GM12872 (cell line): ENCODE data around the gene EIF4G3.

Experiments used
- TF ChIP-seq, protein P1 (sequence below): IDR thresholded peaks from 3 replicates; pipeline ENCODE4 v1.5.1; 2011; ENCODE audit warnings: low read depth, mild to moderate bottlenecking, low read length, moderate library complexity; ENCODE audit not compliant: insufficient read depth

The EIF4G3 gene

GRCh38 chr1:20793236-20793635 lies 383.5 kb downstream of the EIF4G3 start:
- TF ChIP-seq, protein P1, sequence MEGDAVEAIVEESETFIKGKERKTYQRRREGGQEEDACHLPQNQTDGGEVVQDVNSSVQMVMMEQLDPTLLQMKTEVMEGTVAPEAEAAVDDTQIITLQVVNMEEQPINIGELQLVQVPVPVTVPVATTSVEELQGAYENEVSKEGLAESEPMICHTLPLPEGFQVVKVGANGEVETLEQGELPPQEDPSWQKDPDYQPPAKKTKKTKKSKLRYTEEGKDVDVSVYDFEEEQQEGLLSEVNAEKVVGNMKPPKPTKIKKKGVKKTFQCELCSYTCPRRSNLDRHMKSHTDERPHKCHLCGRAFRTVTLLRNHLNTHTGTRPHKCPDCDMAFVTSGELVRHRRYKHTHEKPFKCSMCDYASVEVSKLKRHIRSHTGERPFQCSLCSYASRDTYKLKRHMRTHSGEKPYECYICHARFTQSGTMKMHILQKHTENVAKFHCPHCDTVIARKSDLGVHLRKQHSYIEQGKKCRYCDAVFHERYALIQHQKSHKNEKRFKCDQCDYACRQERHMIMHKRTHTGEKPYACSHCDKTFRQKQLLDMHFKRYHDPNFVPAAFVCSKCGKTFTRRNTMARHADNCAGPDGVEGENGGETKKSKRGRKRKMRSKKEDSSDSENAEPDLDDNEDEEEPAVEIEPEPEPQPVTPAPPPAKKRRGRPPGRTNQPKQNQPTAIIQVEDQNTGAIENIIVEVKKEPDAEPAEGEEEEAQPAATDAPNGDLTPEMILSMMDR, result no peak

DNA sequence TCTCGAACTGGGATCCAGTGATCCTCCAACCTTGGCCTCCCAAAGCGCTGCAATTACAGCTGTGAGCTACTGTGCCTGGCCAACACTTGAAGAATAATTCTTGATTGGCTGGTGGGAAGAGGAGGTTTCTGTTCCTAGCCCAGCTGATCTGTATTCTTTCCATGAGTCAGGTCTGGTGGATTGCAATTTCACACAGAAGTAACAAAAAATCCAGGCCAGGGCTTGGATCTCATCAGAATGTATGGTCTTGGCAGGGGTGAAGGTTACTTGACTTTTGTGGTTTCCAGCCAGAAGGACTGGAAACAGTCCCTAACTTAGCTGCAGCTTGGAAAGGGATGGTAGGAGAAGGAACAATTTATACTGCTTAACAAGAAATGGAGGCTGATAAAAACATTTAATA lies 384.5 kb downstream of the EIF4G3 start:
- TF ChIP-seq, protein P1, result no peak

- TF ChIP-seq, protein P1, result no peak
Measured at GRCh38 chr1:20790785-20791184, 385.9 kb downstream of the EIF4G3 start.

DNA sequence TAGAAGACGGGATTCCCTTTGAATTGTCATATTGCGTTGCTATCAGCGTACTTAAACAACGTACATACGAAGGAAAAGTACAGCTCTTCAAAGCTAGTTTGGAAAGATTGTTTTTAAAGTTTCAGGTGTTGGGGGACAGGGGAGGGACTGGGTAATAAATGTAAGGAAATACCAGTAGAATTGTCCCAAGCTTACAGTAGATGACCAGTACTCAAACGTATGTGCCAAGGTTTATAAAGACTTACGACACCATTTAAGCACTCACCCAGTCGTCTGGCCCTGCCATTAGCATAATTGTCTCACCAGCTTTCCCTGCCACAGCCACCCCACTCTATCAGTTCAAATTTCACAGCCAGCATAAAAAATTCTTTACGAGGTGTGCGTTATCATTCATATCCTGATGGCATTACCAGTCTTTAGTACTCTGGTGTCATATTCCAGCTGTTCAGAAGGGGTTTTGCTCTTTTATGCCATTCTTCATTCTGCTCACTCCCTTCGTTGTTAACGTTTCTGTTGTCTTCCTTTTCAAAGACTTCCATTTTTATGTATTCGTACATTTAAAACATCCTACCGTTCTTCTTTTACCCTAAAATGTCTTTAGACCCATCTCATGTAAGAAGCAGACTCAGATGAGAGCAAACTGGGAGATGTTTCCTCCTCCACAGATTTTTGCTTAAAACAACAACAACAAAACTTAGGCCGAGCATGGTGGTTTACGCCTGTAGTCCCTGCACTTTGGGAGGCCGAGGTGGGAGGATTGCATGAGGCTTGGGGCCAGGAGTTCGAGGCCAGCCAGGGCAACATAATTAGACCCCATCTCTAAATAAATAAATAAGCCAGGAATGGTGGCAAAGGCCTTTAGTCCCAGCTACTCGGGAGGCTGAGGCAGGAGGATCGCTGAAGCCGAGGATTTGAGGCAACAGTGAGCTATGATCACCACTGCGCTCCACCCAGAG lies 388.6 kb downstream of the EIF4G3 start:
- TF ChIP-seq, protein P1, result no peak

DNA sequence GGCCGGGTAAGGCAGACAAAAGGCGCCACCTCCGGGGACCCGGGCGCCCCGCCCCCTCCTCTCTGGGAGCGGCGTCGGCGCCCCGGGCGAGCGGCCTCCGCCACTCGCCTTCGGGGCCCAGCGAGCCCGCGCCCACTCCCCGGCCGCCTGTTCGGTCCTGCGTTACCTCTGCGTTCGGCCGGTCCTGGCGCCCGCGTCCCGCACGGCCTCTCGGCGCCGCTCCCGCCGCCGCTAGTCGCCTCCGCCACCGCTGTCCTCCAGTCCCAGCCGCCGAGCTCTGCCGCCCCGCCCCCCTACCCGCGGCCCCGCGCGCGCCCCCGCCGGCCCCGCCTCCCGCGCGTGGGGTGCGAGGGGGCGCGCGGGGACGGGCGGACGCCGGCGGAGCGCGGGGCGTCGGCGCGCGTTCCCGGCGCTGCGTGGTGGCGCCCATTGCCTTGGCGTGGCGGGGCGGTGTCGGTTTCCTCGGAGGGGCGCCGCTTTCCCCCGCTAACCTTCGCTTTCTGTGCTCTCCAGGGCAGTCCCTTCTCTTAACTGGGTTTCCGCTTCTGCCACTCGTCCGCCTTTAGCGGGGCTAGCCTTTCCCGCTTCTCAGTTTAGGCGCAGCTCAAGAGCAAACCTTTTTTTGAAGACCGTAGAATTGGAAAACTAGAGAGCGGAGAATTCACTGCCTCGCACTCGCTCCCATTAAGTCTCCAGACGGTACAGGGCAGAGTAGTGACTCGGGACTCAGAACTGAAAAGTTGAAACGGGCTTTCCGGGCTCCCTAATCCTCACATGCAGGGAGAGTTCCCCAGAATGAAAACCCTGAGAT lies 389.5 kb downstream of the EIF4G3 start, which contains the start of gene HP1BP3:
Gene HP1BP3 (minus strand): TSS at position 279 of the 811 bp plus-strand sequence. CDS start 6,867 bp downstream, outside the sequence.
- TF ChIP-seq, protein P1, result no peak

DNA sequence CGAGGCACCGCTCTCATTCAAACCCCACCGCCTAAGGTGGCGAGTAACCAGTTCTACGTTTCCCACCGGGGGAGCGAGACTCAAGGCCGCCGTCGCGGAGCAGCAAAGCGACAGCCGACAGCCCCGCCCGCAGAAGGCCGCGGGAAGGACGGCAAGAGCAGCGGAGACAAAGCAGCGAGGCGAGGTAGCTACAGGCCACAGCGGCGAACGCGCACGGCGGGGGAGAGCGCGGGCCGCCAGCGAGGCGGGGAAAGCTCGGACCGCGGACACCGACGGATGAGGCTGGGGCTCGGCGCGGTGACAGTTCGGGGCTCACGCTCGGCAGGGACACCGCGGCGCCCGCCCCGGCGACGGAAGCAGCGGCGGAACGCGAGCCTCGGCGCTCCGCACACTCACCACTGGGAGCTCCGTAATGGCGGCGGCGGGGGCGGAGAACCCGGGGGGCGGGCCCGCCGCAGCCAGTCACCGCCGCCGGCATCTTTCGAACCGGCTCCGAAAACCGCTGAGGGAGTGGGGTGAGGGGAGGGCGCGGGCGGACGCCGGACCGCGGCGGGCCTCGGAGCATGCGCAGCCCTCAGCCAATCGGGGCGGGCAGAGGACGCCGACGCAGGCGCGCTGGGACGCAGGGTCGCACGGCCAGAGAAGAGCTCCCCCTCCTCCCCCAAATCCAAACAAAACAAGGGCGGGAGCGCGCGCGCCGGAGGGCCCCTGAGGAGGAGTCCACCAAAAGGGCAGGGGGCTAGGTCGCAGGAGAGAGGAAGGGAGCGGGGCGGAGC lies 390.3 kb downstream of the EIF4G3 start:
- TF ChIP-seq, protein P1, result no peak

GRCh38 chr1:20785907-20786252 lies 390.8 kb downstream of the EIF4G3 start:
- TF ChIP-seq, protein P1, result no peak
